Small intestine (tissue), 16 donors: Measurements from ENCODE around the gene ANGPTL1. TPM values are rescaled to one million over a fixed set of nuclear protein-coding genes. Genes with fewer than 3 reads are reported as not detected.
A peak's percentile ranks its signal among the peaks of the same experiment; 100 is the strongest.

Experiments
- DNase-seq, 2 donors: peaks; one replicate each; pipeline versions ENCODE4 v3.0.0 to v3.0.0-alpha.2; 2013
- FAIRE-seq: peaks from 2 replicates; lab custom pipeline; 2012; peaks lifted over from hg19 to GRCh38; lab: Jason Lieb, UNC
- H3K27ac ChIP-seq, 3 donors: one replicate each; pipeline ENCODE4 v1.5.1; 2013; ENCODE audit warnings: low read length in 2 of 3, mild to moderate bottlenecking in 2 of 3, control low read depth in 1 of 3, inconsistent platforms in 1 of 3, low read depth in 1 of 3, moderate library complexity in 1 of 3
- H3K27me3 ChIP-seq, 3 donors: one replicate each; pipeline ENCODE4 v1.6.1; 2013; ENCODE audit warnings: low read length in 3 of 3, inconsistent platforms in 1 of 3; ENCODE audit not compliant: control insufficient read depth in 3 of 3, insufficient read depth in 3 of 3
- H3K36me3 ChIP-seq, 3 donors: one replicate each; pipeline ENCODE4 v1.6.1; 2013; ENCODE audit warnings: low read length in 3 of 3, inconsistent platforms in 1 of 3, low read depth in 1 of 3, mild to moderate bottlenecking in 1 of 3, moderate library complexity in 1 of 3; ENCODE audit not compliant: control insufficient read depth in 3 of 3, insufficient read depth in 2 of 3
- H3K4me1 ChIP-seq, 3 donors: one replicate each; pipeline ENCODE4 v1.6.1; 2013; ENCODE audit warnings: low read length in 2 of 3, inconsistent platforms in 1 of 3, low read depth in 1 of 3, mild to moderate bottlenecking in 1 of 3, moderate library complexity in 1 of 3; ENCODE audit not compliant: control insufficient read depth in 3 of 3, insufficient read depth in 2 of 3
- H3K4me3 ChIP-seq, 3 donors: one replicate each; pipeline ENCODE4 v1.5.1; 2013; ENCODE audit warnings: low read length in 3 of 3, control low read depth in 1 of 3, inconsistent platforms in 1 of 3, low read depth in 1 of 3, mild to moderate bottlenecking in 1 of 3, moderate library complexity in 1 of 3
- H3K9me3 ChIP-seq, 2 donors: one replicate each; pipeline ENCODE4 v1.6.1; 2013; ENCODE audit warnings: low read depth in 1 of 2, low read length in 1 of 2; ENCODE audit not compliant: control insufficient read depth in 2 of 2, insufficient read depth in 1 of 2
- WGBS, 3 donors: extraction: QIAGEN DNeasy Blood & Tissue Kit; methylation state at CpG; one replicate each; pipeline ENCODE4 v1.1.7; 2013; 5-methylcytosine and 5-hydroxymethylcytosine counted together
- long read RNA-seq, 10 donors: transcript quantifications; one replicate each; lab custom pipeline, GENCODE V29; 2026
- polyA plus RNA-seq, 4 donors: library from polyadenylated mRNA; stranded (reverse) in 3 of 4; unstranded in 1 of 4; fragments of 200-250 nt in 3 of 4; fragments of 120-200 nt in 1 of 4; gene quantifications; one replicate each; pipeline versions ENCODE4 v1.2.1 to v1.2.3, GENCODE V29; 2013
- donor health status: healthy with polysubstance abuse.
- donor health status: control.
- donor health status: control.
- donor health status: Bipolar disorder and iron deficiency.
- donor health status: healthy.

The ANGPTL1 gene, protein sequence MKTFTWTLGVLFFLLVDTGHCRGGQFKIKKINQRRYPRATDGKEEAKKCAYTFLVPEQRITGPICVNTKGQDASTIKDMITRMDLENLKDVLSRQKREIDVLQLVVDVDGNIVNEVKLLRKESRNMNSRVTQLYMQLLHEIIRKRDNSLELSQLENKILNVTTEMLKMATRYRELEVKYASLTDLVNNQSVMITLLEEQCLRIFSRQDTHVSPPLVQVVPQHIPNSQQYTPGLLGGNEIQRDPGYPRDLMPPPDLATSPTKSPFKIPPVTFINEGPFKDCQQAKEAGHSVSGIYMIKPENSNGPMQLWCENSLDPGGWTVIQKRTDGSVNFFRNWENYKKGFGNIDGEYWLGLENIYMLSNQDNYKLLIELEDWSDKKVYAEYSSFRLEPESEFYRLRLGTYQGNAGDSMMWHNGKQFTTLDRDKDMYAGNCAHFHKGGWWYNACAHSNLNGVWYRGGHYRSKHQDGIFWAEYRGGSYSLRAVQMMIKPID
- polyA plus RNA-seq: 10 to 100 TPM in 1 of 4 donors, 1 to 10 TPM in 3; 1.3 to 24.4 (median 3.1) TPM
- long read RNA-seq, donor 1: 0 reads
- long read RNA-seq, donor 2, partial matches to known transcripts: 0 of 1 reads
- long read RNA-seq, donor 2, other reads (novel, unspliced or antisense): 0 of 1 reads
- long read RNA-seq, donor 3, partial matches to known transcripts: 0 of 1 reads
- long read RNA-seq, donor 3, other reads (novel, unspliced or antisense): 0 of 1 reads
- long read RNA-seq, donor 4: 0 reads
- long read RNA-seq, donor 5: 0 reads
- long read RNA-seq, donor 6, partial matches to known transcripts: 0 of 1 reads
- long read RNA-seq, donor 6, other reads (novel, unspliced or antisense): 0 of 1 reads
- long read RNA-seq, donor 7: 0 reads
- long read RNA-seq, donor 8: 0 reads
- long read RNA-seq, donor 9: 0 reads
- long read RNA-seq, donor 10, partial matches to known transcripts: 0 of 3 reads
- long read RNA-seq, donor 10, other reads (novel, unspliced or antisense): 0 of 3 reads

DNA sequence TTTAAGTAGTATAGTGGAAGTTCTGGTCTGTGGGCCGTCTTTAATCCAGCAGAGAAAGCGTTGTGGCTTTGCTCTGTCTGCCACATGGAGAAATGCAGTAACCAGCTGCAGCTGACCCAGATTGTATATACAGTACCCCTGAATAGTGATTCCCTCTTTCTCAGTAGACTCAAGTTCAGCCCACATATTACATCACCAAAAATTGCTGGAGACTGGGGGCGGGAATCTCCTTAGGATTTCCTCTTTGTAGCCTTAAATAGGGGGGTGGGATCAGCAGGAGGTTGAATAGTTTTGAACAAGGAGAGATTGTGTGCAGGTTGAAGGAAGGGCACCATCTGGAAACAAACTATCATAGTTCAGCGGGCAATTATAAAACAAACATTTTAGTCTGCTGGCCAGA is at the start of gene ANGPTL1:
ANGPTL1 (minus strand) TSS at position 134 of the 400 bp plus-strand sequence. CDS start 5,301 bp downstream, outside the sequence.
- FAIRE-seq (no peak), DNase-seq (peak in 1 of 2 donors; percentile 19)
- no peaks in the 10 kb centered on the region for H3K27me3 ChIP-seq
- peaks cover 6 to 26% (median 6%) of the 10 kb centered on the region in 3 donors for H3K4me1 ChIP-seq
- peak within 1 kb of the TSS in 1 of 3 donors; percentile 7 for H3K4me3 ChIP-seq
- H3K36me3 ChIP-seq: peaks cover 0 to 3% (median 0%) of the 10 kb centered on the region in 3 donors
- H3K27ac ChIP-seq: peak within 1 kb of the TSS; percentile 27 to 77 (median 73)
- WGBS, 3 donors: 19 to 31% (median 30%) methylated on average over 4 of the region's 4 CpGs
- H3K9me3 ChIP-seq: no peaks in the 10 kb centered on the region

DNA sequence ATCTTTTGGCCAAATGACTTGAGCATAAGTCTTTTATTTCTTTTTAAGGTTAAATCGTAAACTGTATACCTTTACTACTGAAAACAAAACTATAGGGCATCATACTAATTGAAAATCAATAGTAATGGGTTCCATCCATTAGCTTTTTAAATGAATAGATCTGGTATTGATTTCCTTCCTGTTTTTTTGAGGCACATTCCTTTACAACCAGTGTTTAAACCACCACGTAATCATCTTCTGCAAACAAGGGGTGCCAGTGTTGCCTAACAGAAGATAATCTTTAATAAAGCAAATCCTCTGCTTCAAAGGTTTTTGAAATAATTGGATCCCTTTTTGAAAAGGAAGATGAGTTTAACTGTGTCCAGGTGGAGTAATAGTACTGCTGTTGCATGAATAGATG is 48.7 kb upstream of the ANGPTL1 start:
- H3K36me3 ChIP-seq: peaks cover 0 to 5% (median 3%) of the 10 kb centered on the region in 3 donors
- H3K4me3 ChIP-seq: no peak overlapping the region
- no peak overlapping the region for H3K27ac ChIP-seq
- WGBS, 3 donors: 85 to 87% (median 86%) methylated on average over 2 of the region's 2 CpGs
- no peaks in the 10 kb centered on the region for H3K27me3 ChIP-seq
- DNase-seq (no peak), FAIRE-seq (no peak)
- peaks cover 0 to 3% (median 0%) of the 10 kb centered on the region in 3 donors for H3K4me1 ChIP-seq
- no peaks in the 10 kb centered on the region for H3K9me3 ChIP-seq

DNA sequence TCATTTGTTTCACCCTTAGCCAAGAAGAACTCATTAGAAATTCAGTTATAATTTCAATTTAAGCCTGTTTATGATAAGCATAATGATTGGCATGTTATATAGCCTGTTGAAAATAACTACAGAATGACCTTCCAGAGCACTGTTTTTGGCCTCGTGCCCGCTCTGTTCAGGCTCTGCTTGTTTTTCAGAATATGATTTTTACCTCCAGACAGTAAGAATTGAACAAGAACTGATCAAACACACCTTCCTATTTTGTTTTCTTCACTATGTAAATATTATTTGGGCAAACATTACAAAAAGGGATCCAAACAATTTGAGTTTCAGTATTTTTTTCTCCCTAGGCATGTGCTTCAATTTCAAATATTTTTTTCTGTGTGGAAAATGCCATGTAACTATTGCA is 48.1 kb upstream of the ANGPTL1 start:
- H3K36me3 ChIP-seq: peaks cover 0 to 11% (median 3%) of the 10 kb centered on the region in 3 donors
- no peak overlapping the region for H3K4me3 ChIP-seq
- FAIRE-seq (no peak), DNase-seq (no peak)
- H3K27me3 ChIP-seq: no peaks in the 10 kb centered on the region
- H3K4me1 ChIP-seq: peaks cover 0 to 3% (median 0%) of the 10 kb centered on the region in 3 donors
- H3K9me3 ChIP-seq: no peaks in the 10 kb centered on the region
- 72 to 91% (median 76%) methylated on average over 2 of the region's 2 CpGs for WGBS, 3 donors
- H3K27ac ChIP-seq: no peak overlapping the region

DNA sequence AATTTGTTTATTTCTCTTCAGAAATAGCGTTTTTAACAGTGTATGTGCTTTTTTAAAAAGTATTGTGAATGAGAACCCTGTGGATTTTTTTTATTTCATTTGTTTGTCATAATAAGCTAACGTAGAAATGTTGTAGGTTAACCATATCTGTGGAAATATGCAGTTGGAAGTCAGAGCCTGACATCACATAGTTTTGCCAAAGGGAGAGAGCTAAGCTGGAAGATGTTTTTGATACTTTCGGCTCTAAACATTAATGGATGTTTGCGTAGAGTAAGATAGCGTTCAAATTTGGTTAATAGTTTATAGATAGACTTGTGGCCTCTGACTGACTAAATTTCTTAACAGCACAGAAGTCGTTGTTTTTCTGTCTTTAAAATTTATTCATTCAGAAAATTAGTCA is 47.4 kb upstream of the ANGPTL1 start:
- no peaks in the 10 kb centered on the region for H3K9me3 ChIP-seq
- H3K4me1 ChIP-seq: peaks cover 0 to 3% (median 0%) of the 10 kb centered on the region in 3 donors
- 76 to 90% (median 78%) methylated on average over 6 of the region's 6 CpGs for WGBS, 3 donors
- FAIRE-seq (no peak), DNase-seq (no peak)
- no peak overlapping the region for H3K27ac ChIP-seq
- H3K36me3 ChIP-seq: peaks cover 0 to 15% (median 3%) of the 10 kb centered on the region in 3 donors
- H3K27me3 ChIP-seq: no peaks in the 10 kb centered on the region
- H3K4me3 ChIP-seq: no peak overlapping the region

DNA sequence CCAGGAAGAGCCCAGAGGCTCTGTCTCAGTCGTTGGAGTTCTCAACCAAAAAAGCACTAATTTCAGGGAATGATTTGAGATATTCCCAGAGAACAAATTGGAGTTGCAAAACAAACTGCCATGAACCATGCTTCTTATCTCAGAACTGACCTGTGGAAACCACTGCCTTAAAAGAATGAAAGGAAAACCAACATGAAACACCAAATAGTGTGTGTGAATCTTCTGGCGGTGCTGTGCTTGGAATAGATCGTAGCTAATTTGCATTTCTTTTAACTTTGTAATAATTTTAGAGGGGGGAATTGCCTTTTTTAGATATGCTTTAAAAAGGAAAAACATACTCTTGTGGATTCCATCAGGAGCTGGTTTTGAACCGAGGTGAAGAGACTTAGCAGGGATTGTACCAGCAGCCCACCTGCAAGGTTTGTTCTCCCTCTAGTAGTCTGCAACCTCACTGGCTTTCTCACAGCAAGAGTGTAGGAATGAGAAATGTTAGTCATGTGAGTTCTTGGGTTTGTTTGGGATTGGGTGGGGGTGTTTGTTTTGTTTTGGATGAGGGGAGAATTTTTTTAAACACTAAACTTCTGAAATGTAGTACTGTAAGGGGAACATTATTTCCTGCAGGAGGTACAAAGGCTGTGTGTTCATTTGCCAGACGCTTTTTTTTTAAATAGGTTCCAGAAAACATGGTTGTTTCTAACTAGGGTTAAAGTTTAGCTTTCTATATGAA is 45.7 kb upstream of the ANGPTL1 start:
- no peaks in the 10 kb centered on the region for H3K27me3 ChIP-seq
- H3K4me3 ChIP-seq: no peak overlapping the region
- no peak overlapping the region for H3K27ac ChIP-seq
- 73 to 81% (median 79%) methylated on average over 5 of the region's 5 CpGs for WGBS, 3 donors
- peaks cover 0 to 3% (median 0%) of the 10 kb centered on the region in 3 donors for H3K4me1 ChIP-seq
- H3K36me3 ChIP-seq: peaks cover 0 to 15% (median 3%) of the 10 kb centered on the region in 3 donors
- H3K9me3 ChIP-seq: no peaks in the 10 kb centered on the region
- FAIRE-seq: no peak
- peak in 1 of 2 donors; percentile 10 for DNase-seq

DNA sequence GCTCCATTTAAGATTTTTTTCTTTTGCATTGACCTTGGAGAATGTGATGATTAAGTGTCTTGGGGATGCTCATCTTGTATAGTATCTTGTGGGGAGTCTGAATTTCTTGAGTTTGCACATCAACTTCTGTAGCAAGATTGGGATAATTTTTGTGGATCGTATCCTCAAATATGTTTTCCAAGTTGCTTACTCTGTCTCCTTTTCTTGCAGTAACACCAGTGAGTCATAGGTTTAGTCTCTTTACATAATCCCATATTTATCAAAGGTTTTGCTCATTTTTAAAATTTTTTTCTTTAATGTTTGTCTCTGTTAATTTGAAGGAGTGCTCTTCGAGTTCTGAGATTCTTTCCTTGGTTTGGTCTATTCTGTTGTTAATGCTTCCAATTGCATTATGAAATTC is 41.7 kb upstream of the ANGPTL1 start:
- peaks cover 0 to 15% (median 3%) of the 10 kb centered on the region in 3 donors for H3K36me3 ChIP-seq

DNA sequence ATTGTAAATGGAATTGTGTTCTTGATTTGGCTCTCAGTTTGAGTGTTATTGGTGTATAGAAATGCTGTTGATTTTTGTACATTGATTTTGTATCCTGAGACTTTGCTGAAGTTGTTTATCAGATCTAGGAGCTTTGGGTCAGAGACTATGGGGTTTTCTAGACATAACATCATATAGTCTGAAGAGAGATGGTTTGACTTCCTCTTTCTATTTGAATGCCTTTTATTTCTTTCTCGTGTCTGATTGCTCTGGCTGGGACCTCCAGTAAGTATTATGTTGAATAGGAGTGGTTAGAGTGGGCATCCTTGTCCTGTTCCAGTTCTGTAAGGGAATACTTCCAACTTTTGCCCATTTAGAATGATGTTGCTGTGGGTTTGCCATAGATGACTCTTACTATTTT is 39.1 kb upstream of the ANGPTL1 start:
- Histone ChIP-seq H3K4me1 (no peaks in the 10 kb centered on the region), H3K9me3 (no peaks in the 10 kb centered on the region), H3K36me3 (peaks cover 0 to 14% (median 0%) of the 10 kb centered on the region in 3 donors), H3K27ac (no peak overlapping the region), H3K4me3 (no peak overlapping the region), H3K27me3 (no peaks in the 10 kb centered on the region)
- DNase-seq (no peak), FAIRE-seq (no peak)
- WGBS, 3 donors: 70 to 96% (median 87%) methylated on average over 1 of the region's 1 CpG

More for the DNA sequence above, 41.7 kb upstream of the ANGPTL1 start:
- 94 to 96% (median 95%) methylated on average over 2 of the region's 2 CpGs for WGBS, 3 donors
- Histone ChIP-seq H3K4me1 (peaks cover 0 to 3% (median 0%) of the 10 kb centered on the region in 3 donors), H3K27ac (no peak overlapping the region), H3K27me3 (no peaks in the 10 kb centered on the region), H3K4me3 (no peak overlapping the region), H3K9me3 (no peaks in the 10 kb centered on the region)
- FAIRE-seq (no peak), DNase-seq (no peak)
